B cell (primary cell): ENCODE measurements around the gene CD274. TPM values are rescaled to one million over a fixed set of nuclear protein-coding genes. Genes with fewer than 3 reads are reported as not detected.

ENCODE experiments used
- ATAC-seq: fragments of 200-7000 bp; cut with Tn5 transposase; one replicate; pipeline ENCODE4 v1.10.0; 2021; ENCODE audit warnings: low read depth, mild to moderate bottlenecking, moderate number of reproducible peaks, moderate library complexity
- CTCF ChIA-PET: fragments of 350-600 bp; sonication (Branson Sonifier 250); formaldehyde crosslinking; loops from one replicate; lab custom pipeline; 2021; ENCODE audit warnings: antibody characterized with exemption, inconsistent platforms; lab: Charles Lee
- POLR2A ChIA-PET: fragments of 350-600 bp; sonication (Branson Sonifier 250); formaldehyde crosslinking; loops from one replicate; lab custom pipeline; 2021; ENCODE audit warnings: antibody characterized with exemption; lab: Charles Lee
- DNase-seq: peaks from one replicate; pipeline ENCODE4 v3.0.0; 2013
- H2AFZ ChIP-seq: 2 replicates; pipeline ENCODE4 v1.6.1; 2012; ENCODE audit warnings: mild to moderate bottlenecking, low read depth, low read length; ENCODE audit not compliant: insufficient read depth, poor library complexity, severe bottlenecking
- H3K27ac ChIP-seq, 2 donors: 1 replicate in 1 of 2; 2 replicates in 1 of 2; pipeline ENCODE4 v1.5.1; 2012 to 2013; ENCODE audit warnings: low read length in 2 of 2, mild to moderate bottlenecking in 2 of 2, moderate library complexity in 1 of 2
- H3K27me3 ChIP-seq, 4 experiments: fragments of 200-600 bp in 1 of 4; sonication (generic) in 1 of 4; replicated peaks in 1 of 4; 1 replicate in 2 of 4; 2 replicates in 2 of 4; pipeline versions ENCODE4 v1.6.1 to v1.7.0; 2013 to 2016; ENCODE audit warnings: low read length in 3 of 4, mild to moderate bottlenecking in 2 of 4, mixed read lengths in 1 of 4, moderate library complexity in 1 of 4; ENCODE audit not compliant: insufficient read depth in 4 of 4, control insufficient read depth in 3 of 4; ENCODE audit errors: control extremely low read depth in 1 of 4
- H3K36me3 ChIP-seq, 2 experiments: replicated peaks in 1 of 2; 1 replicate in 1 of 2; 2 replicates in 1 of 2; pipeline versions ENCODE4 v1.6.1 to v1.7.1; 2013; ENCODE audit warnings: low read length in 1 of 2; ENCODE audit not compliant: insufficient read depth in 2 of 2, control insufficient read depth in 1 of 2; ENCODE audit errors: control extremely low read depth in 1 of 2, extremely low read depth in 1 of 2
- H3K4me1 ChIP-seq, 2 donors: fragments of 200-600 bp in 1 of 2; sonication (generic) in 1 of 2; 1 replicate in 1 of 2; 2 replicates in 1 of 2; pipeline versions ENCODE4 v1.5.1 to v1.6.1; 2013 to 2017; ENCODE audit warnings: low read length in 2 of 2; ENCODE audit not compliant: control insufficient read depth in 2 of 2, insufficient read depth in 2 of 2
- H3K4me2 ChIP-seq: replicated peaks from 2 replicates; pipeline ENCODE3; 2012; ENCODE audit warnings: mild to moderate bottlenecking, low read depth, low read length; ENCODE audit not compliant: poor library complexity, severe bottlenecking
- H3K4me3 ChIP-seq, 5 experiments: fragments of 200-600 bp in 1 of 5; sonication (generic) in 1 of 5; 1 replicate in 3 of 5; 2 replicates in 2 of 5; pipeline versions ENCODE4 v1.5.1 to v1.7.0; 2011 to 2016; ENCODE audit warnings: low read length in 4 of 5, mild to moderate bottlenecking in 4 of 5, low read depth in 2 of 5, control low read depth in 1 of 5, moderate library complexity in 1 of 5; ENCODE audit not compliant: insufficient read depth in 1 of 5; ENCODE audit errors: control extremely low read depth in 1 of 5, extremely low read depth in 1 of 5
- H3K79me2 ChIP-seq: fragments of 200-600 bp; sonication (generic); one replicate; pipeline ENCODE4 v1.6.0; 2016; ENCODE audit warnings: low read length; ENCODE audit not compliant: control insufficient read depth, insufficient read depth
- H3K9ac ChIP-seq: fragments of 200-600 bp; sonication (generic); 2 replicates; pipeline ENCODE4 v1.6.1; 2017; ENCODE audit warnings: mild to moderate bottlenecking, low read length, moderate library complexity
- H3K9me3 ChIP-seq, 3 donors: one replicate each; pipeline versions ENCODE4 v1.6.1 to v1.7.1; 2013; ENCODE audit warnings: low read length in 2 of 3; ENCODE audit not compliant: control insufficient read depth in 2 of 3, insufficient read depth in 1 of 3; ENCODE audit errors: control extremely low read depth in 1 of 3
- H4K20me1 ChIP-seq: 2 replicates; pipeline ENCODE4 v1.6.0; 2012; ENCODE audit warnings: mild to moderate bottlenecking, low read length; ENCODE audit not compliant: insufficient read depth, control insufficient read depth, poor library complexity, severe bottlenecking
- H3K27ac Mint-ChIP-seq: one replicate; pipeline ENCODE4 v1.8.0; 2021; ENCODE audit warnings: mixed read lengths
- H3K27me3 Mint-ChIP-seq: one replicate; pipeline ENCODE4 v1.8.0; 2021; ENCODE audit warnings: mixed read lengths
- H3K4me1 Mint-ChIP-seq: one replicate; pipeline ENCODE4 v1.8.0; 2021; ENCODE audit warnings: mixed read lengths
- H3K4me3 Mint-ChIP-seq: one replicate; pipeline ENCODE4 v1.8.0; 2021; ENCODE audit warnings: mixed read lengths
- H3K9me3 Mint-ChIP-seq: one replicate; pipeline ENCODE4 v1.8.0; 2022; ENCODE audit warnings: mixed read lengths; ENCODE audit not compliant: insufficient read depth
- EZH2 ChIP-seq: IDR thresholded peaks from 2 replicates; pipeline ENCODE4 v1.6.1; 2012; ENCODE audit warnings: borderline replicate concordance, low read depth, mild to moderate bottlenecking, moderate library complexity, low read length; ENCODE audit not compliant: insufficient read depth, poor library complexity, severe bottlenecking
- WGBS: methylation state at CpG from one replicate; pipeline ENCODE4 v1.1.5; 2013; ENCODE audit warnings: missing lambda C conversion rate; ENCODE audit not compliant: insufficient coverage; 5-methylcytosine and 5-hydroxymethylcytosine counted together
- intact Hi-C: fragments of 100-400 bp; cut with micrococcal nuclease; formaldehyde crosslinking; loops from one replicate; pipeline ENCODE4 v1.10.0; 2022
- polyA plus RNA-seq: library from polyadenylated mRNA; depleted of rRNA; stranded (reverse); fragments of >200 nt; gene quantifications from 2 replicates; pipeline ENCODE4 v1.2.3, GENCODE V29; 2012
- total RNA-seq, 2 donors: library from RNA; stranded (reverse); fragments of 120-200 nt in 1 of 2; gene quantifications; 1 replicate in 1 of 2; 2 replicates in 1 of 2; pipeline versions ENCODE4 v1.2.3 to v1.2.4, GENCODE V29; 2013 to 2022
- TF ChIP-seq, protein P1 (sequence below): fragments of 200-600 bp; IDR thresholded peaks from one replicate; pipeline ENCODE4 v1.8.0; 2022; ENCODE audit warnings: antibody characterized with exemption, mild to moderate bottlenecking

CD274 gene
- total and polyA plus RNA-seq, 2 donors (not counting 1 experiment from before 2014, with no cell fraction given): 1.4 to 7.0 TPM

DNA sequence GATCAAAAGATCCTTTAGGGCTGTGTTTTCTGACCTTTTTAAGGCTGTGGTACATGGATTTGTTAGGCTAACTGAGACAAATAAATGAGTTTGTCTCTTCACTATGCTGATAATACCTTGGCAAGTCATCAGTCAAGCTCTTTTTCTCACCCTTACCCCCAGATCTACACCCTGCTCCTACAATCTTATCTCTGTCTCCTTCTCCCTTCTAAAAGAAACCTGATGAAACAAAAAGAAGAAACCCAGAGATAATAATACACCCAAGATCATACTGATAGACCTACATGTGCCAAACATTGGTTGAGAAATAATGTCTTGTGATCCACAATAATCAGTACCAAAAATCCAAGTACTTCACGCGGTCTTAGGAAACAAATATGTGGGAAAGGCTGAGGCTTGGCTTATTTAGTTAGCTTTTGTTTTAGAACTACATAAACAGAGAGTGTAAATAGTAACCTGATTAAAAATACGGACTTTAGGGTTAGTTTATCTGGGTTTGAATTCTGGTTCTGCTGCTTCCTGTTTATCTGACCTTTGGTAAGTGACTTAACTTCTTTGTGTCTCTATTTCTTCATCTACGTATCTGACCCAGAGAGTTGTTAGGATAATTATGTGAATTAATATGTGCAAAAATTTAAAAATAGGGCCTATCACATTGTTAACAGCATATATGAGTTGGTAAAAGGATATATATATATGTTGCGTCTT is 35.2 kb downstream of the CD274 start:
- Histone ChIP-seq H3K9ac (no peak overlapping the region), H3K4me1 (peaks cover 0 to 7% of the 10 kb centered on the region in 2 donors), H3K4me2 (no peak overlapping the region), H3K79me2 (no peaks in the 10 kb centered on the region), H3K27ac (no peak overlapping the region), H2AFZ (no peak overlapping the region), H3K36me3 (no peaks in the 10 kb centered on the region), H3K4me3 (no peak overlapping the region), H4K20me1 (no peaks in the 10 kb centered on the region), H3K27me3 (no peaks in the 10 kb centered on the region), H3K9me3 (no peaks in the 10 kb centered on the region)
- Mint-ChIP-seq H3K4me3 (no peak overlapping the region), H3K27me3 (no peaks in the 10 kb centered on the region), H3K4me1 (peaks cover 13% of the 10 kb centered on the region), H3K27ac (no peak overlapping the region), H3K9me3 (no peaks in the 10 kb centered on the region)
- CTCF ChIA-PET: interaction anchor here (1.4 kb wide), 1 partner anchor 104 kb away, joined by 3 read pairs; no protein-coding TSS in a partner anchor
- DNase-seq (no peak), ATAC-seq (no peak)
- WGBS: no CpG with 5 or more reads among the region's 5 CpGs
- POLR2A ChIA-PET: interaction anchor here (0.6 kb wide), 1 partner anchor 22 kb away, joined by 3 read pairs; no protein-coding TSS in a partner anchor
- TF ChIP-seq, protein P1, sequence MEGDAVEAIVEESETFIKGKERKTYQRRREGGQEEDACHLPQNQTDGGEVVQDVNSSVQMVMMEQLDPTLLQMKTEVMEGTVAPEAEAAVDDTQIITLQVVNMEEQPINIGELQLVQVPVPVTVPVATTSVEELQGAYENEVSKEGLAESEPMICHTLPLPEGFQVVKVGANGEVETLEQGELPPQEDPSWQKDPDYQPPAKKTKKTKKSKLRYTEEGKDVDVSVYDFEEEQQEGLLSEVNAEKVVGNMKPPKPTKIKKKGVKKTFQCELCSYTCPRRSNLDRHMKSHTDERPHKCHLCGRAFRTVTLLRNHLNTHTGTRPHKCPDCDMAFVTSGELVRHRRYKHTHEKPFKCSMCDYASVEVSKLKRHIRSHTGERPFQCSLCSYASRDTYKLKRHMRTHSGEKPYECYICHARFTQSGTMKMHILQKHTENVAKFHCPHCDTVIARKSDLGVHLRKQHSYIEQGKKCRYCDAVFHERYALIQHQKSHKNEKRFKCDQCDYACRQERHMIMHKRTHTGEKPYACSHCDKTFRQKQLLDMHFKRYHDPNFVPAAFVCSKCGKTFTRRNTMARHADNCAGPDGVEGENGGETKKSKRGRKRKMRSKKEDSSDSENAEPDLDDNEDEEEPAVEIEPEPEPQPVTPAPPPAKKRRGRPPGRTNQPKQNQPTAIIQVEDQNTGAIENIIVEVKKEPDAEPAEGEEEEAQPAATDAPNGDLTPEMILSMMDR: no peak
- TF ChIP-seq EZH2: no peak
- intact Hi-C loops: no loop called here

- ChIA-PET POLR2A (no interaction called here), CTCF (interaction anchor here (1.4 kb wide), 1 partner anchor 103 kb away, joined by 3 read pairs; no protein-coding TSS in a partner anchor)
- H3K36me3 ChIP-seq: no peaks in the 10 kb centered on the region
- intact Hi-C loops: no loop called here
- no peaks in the 10 kb centered on the region for H3K9me3 ChIP-seq
- DNase-seq: no peak
- H3K4me3 Mint-ChIP-seq: no peak overlapping the region
- H3K4me1 ChIP-seq: peaks cover 0 to under 1% of the 10 kb centered on the region in 2 donors
- H3K27ac Mint-ChIP-seq: no peak overlapping the region
- no peaks in the 10 kb centered on the region for H3K9me3 Mint-ChIP-seq
- no peak overlapping the region for H3K4me3 ChIP-seq
- WGBS: 97% methylated on average over 5 of the region's 5 CpGs
- no peaks in the 10 kb centered on the region for H3K27me3 ChIP-seq
- no peak overlapping the region for H3K9ac ChIP-seq
- ATAC-seq: no peak
- H3K4me1 Mint-ChIP-seq: peaks cover 1% of the 10 kb centered on the region
- TF ChIP-seq, protein P1: no peak
- TF ChIP-seq EZH2: no peak
- H2AFZ ChIP-seq: no peak overlapping the region
- no peak overlapping the region for H3K27ac ChIP-seq
- H4K20me1 ChIP-seq: no peaks in the 10 kb centered on the region
- no peak overlapping the region for H3K4me2 ChIP-seq
- H3K79me2 ChIP-seq: no peaks in the 10 kb centered on the region
- H3K27me3 Mint-ChIP-seq: no peaks in the 10 kb centered on the region
These were observed 36.6 kb downstream of the CD274 start for GRCh38 chr9:5486988-5487387.
